WTC11 (cell line): Measurements from ENCODE around the gene DNAH17. TPM values are rescaled to one million over a fixed set of nuclear protein-coding genes. Genes with fewer than 3 reads are reported as not detected.

Source experiments
- ATAC-seq: fragments of 200-7000 bp; cut with Tn5 transposase; 2 replicates; pipeline ENCODE4 v1.10.0; 2021; ENCODE audit warnings: mild to moderate bottlenecking, moderate library complexity
- CTCF ChIA-PET: fragments of 300-600 bp; sonication (Branson Sonifier 250); formaldehyde crosslinking; loops from one replicate; lab custom pipeline; 2021; ENCODE audit warnings: antibody characterized with exemption; lab: Charles Lee
- POLR2A ChIA-PET: fragments of 350-600 bp; sonication (Branson Sonifier 250); formaldehyde crosslinking; loops from one replicate; lab custom pipeline; 2021; ENCODE audit warnings: antibody characterized with exemption; lab: Charles Lee
- DNase-seq: peaks from one replicate; pipeline ENCODE4 v3.0.0; 2021; ENCODE audit warnings: low spot score
- H3K27ac Mint-ChIP-seq: 2 replicates; pipeline ENCODE4 v1.8.0; 2021; ENCODE audit warnings: mixed read lengths
- H3K27me3 Mint-ChIP-seq: 2 replicates; pipeline ENCODE4 v1.8.0; 2021; ENCODE audit warnings: low read depth, mild to moderate bottlenecking, moderate library complexity, mixed read lengths
- H3K36me3 Mint-ChIP-seq: 2 replicates; pipeline ENCODE4 v1.8.0; 2021; ENCODE audit warnings: mixed read lengths
- H3K4me1 Mint-ChIP-seq: 2 replicates; pipeline ENCODE4 v1.8.0; 2022; ENCODE audit warnings: mixed read lengths
- H3K4me3 Mint-ChIP-seq: 2 replicates; pipeline ENCODE4 v1.8.0; 2021; ENCODE audit warnings: mild to moderate bottlenecking, moderate library complexity, mixed read lengths
- H3K9me3 Mint-ChIP-seq: 2 replicates; pipeline ENCODE4 v1.8.0; 2021; ENCODE audit warnings: mixed read lengths
- AFF4 ChIP-seq: sonication (generic); formaldehyde crosslinking; IDR thresholded peaks from 2 replicates; pipeline ENCODE4 v1.8.1; 2023; ENCODE audit warnings: mild to moderate bottlenecking, missing genetic modification reagents, borderline replicate concordance
- AR ChIP-seq: fragments of 250-450 bp; sonication (Bioruptor Pico); IDR thresholded peaks from 2 replicates; pipeline ENCODE4 v1.9.0; 2021; ENCODE audit warnings: mild to moderate bottlenecking
- ATF6 ChIP-seq: sonication (generic); formaldehyde crosslinking; IDR thresholded peaks from 2 replicates; pipeline ENCODE4 v1.8.1; 2023; ENCODE audit warnings: mild to moderate bottlenecking, missing genetic modification reagents
- CREB1 ChIP-seq: sonication (generic); formaldehyde crosslinking; IDR thresholded peaks from 2 replicates; pipeline ENCODE4 v1.8.0; 2023; ENCODE audit warnings: mild to moderate bottlenecking, missing genetic modification reagents
- CREM ChIP-seq: sonication (generic); formaldehyde crosslinking; IDR thresholded peaks from 2 replicates; pipeline ENCODE4 v1.8.1; 2022; ENCODE audit warnings: mild to moderate bottlenecking, missing genetic modification reagents, moderate library complexity
- ESRRA ChIP-seq: sonication (generic); formaldehyde crosslinking; IDR thresholded peaks from 2 replicates; pipeline ENCODE4 v1.8.1; 2022; ENCODE audit warnings: mild to moderate bottlenecking, missing genetic modification reagents, borderline replicate concordance
- GTF2I ChIP-seq: fragments of 250-450 bp; sonication (Bioruptor Pico); conservative IDR thresholded peaks from 2 replicates; pipeline ENCODE4 v1.4.0; 2021; ENCODE audit warnings: mild to moderate bottlenecking
- HMGXB4 ChIP-seq: sonication (generic); formaldehyde crosslinking; IDR thresholded peaks from 2 replicates; pipeline ENCODE4 v1.8.1; 2023; ENCODE audit warnings: mild to moderate bottlenecking, moderate library complexity, missing genetic modification reagents
- MXD4 ChIP-seq: fragments of 250-450 bp; sonication (Bioruptor Pico); IDR thresholded peaks from 2 replicates; pipeline ENCODE4 v1.8.0; 2021; ENCODE audit warnings: mild to moderate bottlenecking, moderate library complexity, borderline replicate concordance
- NR2C2 ChIP-seq: sonication (generic); formaldehyde crosslinking; IDR thresholded peaks from 2 replicates; pipeline ENCODE4 v1.8.0; 2022; ENCODE audit warnings: mild to moderate bottlenecking, missing genetic modification reagents
- SMAD4 ChIP-seq: sonication (generic); formaldehyde crosslinking; IDR thresholded peaks from 2 replicates; pipeline ENCODE4 v1.8.0; 2022; ENCODE audit warnings: mild to moderate bottlenecking, missing genetic modification reagents
- TEAD1 ChIP-seq: sonication (generic); formaldehyde crosslinking; IDR thresholded peaks from 2 replicates; pipeline ENCODE4 v1.8.0; 2022; ENCODE audit warnings: mild to moderate bottlenecking, missing genetic modification reagents
- TP53 ChIP-seq: sonication (generic); formaldehyde crosslinking; IDR thresholded peaks from 2 replicates; pipeline ENCODE4 v1.8.1; 2023; ENCODE audit warnings: mild to moderate bottlenecking, missing genetic modification reagents
- USF1 ChIP-seq: sonication (generic); formaldehyde crosslinking; IDR thresholded peaks from 2 replicates; pipeline ENCODE4 v1.8.0; 2022; ENCODE audit warnings: mild to moderate bottlenecking, missing genetic modification reagents
- ZBTB43 ChIP-seq: sonication (generic); formaldehyde crosslinking; IDR thresholded peaks from 2 replicates; pipeline ENCODE4 v1.8.1; 2023; ENCODE audit warnings: mild to moderate bottlenecking, missing genetic modification reagents
- ZNF232 ChIP-seq: sonication (generic); formaldehyde crosslinking; IDR thresholded peaks from 2 replicates; pipeline ENCODE4 v1.8.0; 2022; ENCODE audit warnings: mild to moderate bottlenecking, missing genetic modification reagents
- ZNF396 ChIP-seq: fragments of 250-450 bp; sonication (Bioruptor Pico); IDR thresholded peaks from 2 replicates; pipeline ENCODE4 v1.8.0; 2021; ENCODE audit warnings: mild to moderate bottlenecking, moderate library complexity, borderline replicate concordance
- ZNF416 ChIP-seq: fragments of 250-450 bp; sonication (Bioruptor Pico); IDR thresholded peaks from 2 replicates; pipeline ENCODE4 v1.9.0; 2021; ENCODE audit warnings: mild to moderate bottlenecking, inconsistent platforms
- ZNF532 ChIP-seq: fragments of 250-450 bp; sonication (Bioruptor Pico); IDR thresholded peaks from 2 replicates; pipeline ENCODE4 v1.9.0; 2021; ENCODE audit warnings: mild to moderate bottlenecking, borderline replicate concordance
- ZSCAN18 ChIP-seq: fragments of 250-450 bp; sonication (Bioruptor Pico); IDR thresholded peaks from 2 replicates; pipeline ENCODE4 v2.1.2; 2022; ENCODE audit warnings: mild to moderate bottlenecking, moderate library complexity
- total RNA-seq: library from RNA; stranded (reverse); gene quantifications from 3 replicates; pipeline ENCODE4 v1.2.3, GENCODE V29; 2021

DNAH17 gene
- total RNA-seq, 1 experiment from 2014 or later: 0.87 TPM

GRCh38 chr17:78589885-78590284 lies 12.7 kb upstream of the DNAH17 start:
- ATAC-seq (no peak), DNase-seq (no peak)
- H3K27me3 Mint-ChIP-seq: no peaks in the 10 kb centered on the region
- TF ChIP-seq ESRRA (no peak), ZBTB43 (CRISPR knock-in tag) (no peak), USF1 (no peak), CREM (no peak), NR2C2 (no peak), ZSCAN18 (CRISPR knock-in tag) (no peak), ZNF232 (CRISPR knock-in tag) (no peak), ZNF532 (CRISPR knock-in tag) (no peak), TP53 (CRISPR knock-in tag) (no peak), GTF2I (CRISPR knock-in tag) (no peak), ZNF416 (CRISPR knock-in tag) (no peak), AFF4 (CRISPR knock-in tag) (no peak), CREB1 (no peak), AR (no peak), ATF6 (no peak), HMGXB4 (CRISPR knock-in tag) (no peak), SMAD4 (CRISPR knock-in tag) (no peak), ZNF396 (CRISPR knock-in tag) (no peak), TEAD1 (CRISPR knock-in tag) (no peak), MXD4 (no peak)
- ChIA-PET CTCF (no interaction called here), POLR2A (no interaction called here)
- H3K4me3 Mint-ChIP-seq: no peak overlapping the region
- H3K36me3 Mint-ChIP-seq: no peaks in the 10 kb centered on the region
- no peaks in the 10 kb centered on the region for H3K9me3 Mint-ChIP-seq
- H3K4me1 Mint-ChIP-seq: peaks cover 15% of the 10 kb centered on the region
- H3K27ac Mint-ChIP-seq: no peak overlapping the region
